ENCODE data around the gene AHI1. TPM values are rescaled to one million over a fixed set of nuclear protein-coding genes. Genes with fewer than 3 reads are reported as not detected.

The AHI1 gene
- polyA plus RNA-seq, 2 donors, result 3.9 to 8.8 TPM

- Histone ChIP-seq H3K27me3 (ENCODE audit: control insufficient read depth in 1 of 2, insufficient read depth in 2 of 2, low read length in 2 of 2) (no peaks in the 10 kb centered on the region), H3K9me3 (ENCODE audit: control insufficient read depth in 2 of 2, insufficient read depth in 1 of 2, low read depth in 1 of 2, low read length in 1 of 2) (no peaks in the 10 kb centered on the region), H3K4me3 (ENCODE audit: low read depth in 1 of 2, low read length in 2 of 2) (no peak overlapping the region), H3K27ac (ENCODE audit: low read depth in 2 of 2, low read length in 1 of 2) (no peak overlapping the region), H3K4me1 (ENCODE audit: control insufficient read depth in 2 of 2, insufficient read depth in 2 of 2, low read length in 1 of 2) (no peaks in the 10 kb centered on the region), H3K36me3 (ENCODE audit: control insufficient read depth in 2 of 2, insufficient read depth in 2 of 2, low read length in 1 of 2) (no peaks in the 10 kb centered on the region)
- WGBS, 2 donors, result 85 to 93% methylated on average over 2 of the region's 2 CpGs
These were observed 216.3 kb downstream of the AHI1 start for GRCh38 chr6:135281227-135281626.

GRCh38 chr6:135280375-135281136 is 217.0 kb downstream of the AHI1 start:
- no peaks in the 10 kb centered on the region for H3K36me3 ChIP-seq (ENCODE audit: control insufficient read depth in 2 of 2, insufficient read depth in 2 of 2, low read length in 1 of 2)
- no peak overlapping the region for H3K4me3 ChIP-seq (ENCODE audit: low read depth in 1 of 2, low read length in 2 of 2)
- WGBS, 2 donors, result 47 to 60% methylated on average over 6 of the region's 6 CpGs
- H3K9me3 ChIP-seq (ENCODE audit: control insufficient read depth in 2 of 2, insufficient read depth in 1 of 2, low read depth in 1 of 2, low read length in 1 of 2), result no peaks in the 10 kb centered on the region
- H3K4me1 ChIP-seq (ENCODE audit: control insufficient read depth in 2 of 2, insufficient read depth in 2 of 2, low read length in 1 of 2), result no peaks in the 10 kb centered on the region
- H3K27ac ChIP-seq (ENCODE audit: low read depth in 2 of 2, low read length in 1 of 2), result no peak overlapping the region
- no peaks in the 10 kb centered on the region for H3K27me3 ChIP-seq (ENCODE audit: control insufficient read depth in 1 of 2, insufficient read depth in 2 of 2, low read length in 2 of 2)

- no peaks in the 10 kb centered on the region for H3K27me3 ChIP-seq (ENCODE audit: control insufficient read depth in 1 of 2, insufficient read depth in 2 of 2, low read length in 2 of 2)
- WGBS, 2 donors, result 96 to 97% methylated on average over 6 of the region's 6 CpGs
- H3K36me3 ChIP-seq (ENCODE audit: control insufficient read depth in 2 of 2, insufficient read depth in 2 of 2, low read length in 1 of 2), result no peaks in the 10 kb centered on the region
- no peaks in the 10 kb centered on the region for H3K9me3 ChIP-seq (ENCODE audit: control insufficient read depth in 2 of 2, insufficient read depth in 1 of 2, low read depth in 1 of 2, low read length in 1 of 2)
- H3K4me1 ChIP-seq (ENCODE audit: control insufficient read depth in 2 of 2, insufficient read depth in 2 of 2, low read length in 1 of 2), result no peaks in the 10 kb centered on the region
- no peak overlapping the region for H3K4me3 ChIP-seq (ENCODE audit: low read depth in 1 of 2, low read length in 2 of 2)
- no peak overlapping the region for H3K27ac ChIP-seq (ENCODE audit: low read depth in 2 of 2, low read length in 1 of 2)
These were observed 220.1 kb downstream of the AHI1 start for GRCh38 chr6:135277422-135277821.

- Histone ChIP-seq H3K9me3 (ENCODE audit: control insufficient read depth in 2 of 2, insufficient read depth in 1 of 2, low read depth in 1 of 2, low read length in 1 of 2) (no peaks in the 10 kb centered on the region), H3K27me3 (ENCODE audit: control insufficient read depth in 1 of 2, insufficient read depth in 2 of 2, low read length in 2 of 2) (no peaks in the 10 kb centered on the region), H3K4me1 (ENCODE audit: control insufficient read depth in 2 of 2, insufficient read depth in 2 of 2, low read length in 1 of 2) (no peaks in the 10 kb centered on the region), H3K36me3 (ENCODE audit: control insufficient read depth in 2 of 2, insufficient read depth in 2 of 2, low read length in 1 of 2) (no peaks in the 10 kb centered on the region), H3K4me3 (ENCODE audit: low read depth in 1 of 2, low read length in 2 of 2) (no peak overlapping the region), H3K27ac (ENCODE audit: low read depth in 2 of 2, low read length in 1 of 2) (no peak overlapping the region)
- WGBS, 2 donors, result 41 to 43% methylated on average over 5 of the region's 5 CpGs
These were observed 222.8 kb downstream of the AHI1 start for GRCh38 chr6:135274561-135275293.

DNA sequence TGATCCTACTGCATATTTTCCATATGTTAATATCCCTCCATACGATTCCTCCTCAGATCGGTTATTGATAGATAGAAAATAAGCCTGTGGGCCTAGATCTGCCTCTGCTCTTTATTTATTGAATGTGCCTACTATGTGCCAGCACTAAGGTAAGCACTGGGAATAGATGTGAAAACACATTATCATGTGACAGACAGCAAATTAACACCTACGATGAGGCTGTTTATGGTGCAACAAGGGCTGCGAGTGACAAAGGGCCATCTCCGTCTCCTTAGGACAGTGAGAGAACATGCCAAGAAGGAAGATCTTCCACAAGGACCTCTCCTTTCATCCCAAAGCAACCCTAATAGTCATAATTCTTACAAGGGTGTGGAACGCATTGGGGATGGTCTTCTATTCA is 225.9 kb downstream of the AHI1 start:
- Histone ChIP-seq H3K9me3 (ENCODE audit: control insufficient read depth in 2 of 2, insufficient read depth in 1 of 2, low read depth in 1 of 2, low read length in 1 of 2) (no peaks in the 10 kb centered on the region), H3K27me3 (ENCODE audit: control insufficient read depth in 1 of 2, insufficient read depth in 2 of 2, low read length in 2 of 2) (no peaks in the 10 kb centered on the region), H3K4me3 (ENCODE audit: low read depth in 1 of 2, low read length in 2 of 2) (peak overlapping the region in 1 of 2 donors; percentile 22), H3K4me1 (ENCODE audit: control insufficient read depth in 2 of 2, insufficient read depth in 2 of 2, low read length in 1 of 2) (no peaks in the 10 kb centered on the region), H3K27ac (ENCODE audit: low read depth in 2 of 2, low read length in 1 of 2) (peak overlapping the region; percentile 78 to 96), H3K36me3 (ENCODE audit: control insufficient read depth in 2 of 2, insufficient read depth in 2 of 2, low read length in 1 of 2) (no peaks in the 10 kb centered on the region)
- 71 to 73% methylated on average over 6 of the region's 6 CpGs for WGBS, 2 donors

GRCh38 chr6:135270676-135271536 is 226.6 kb downstream of the AHI1 start:
- Histone ChIP-seq H3K27ac (ENCODE audit: low read depth in 2 of 2, low read length in 1 of 2) (peak overlapping the region; percentile 78 to 96), H3K4me1 (ENCODE audit: control insufficient read depth in 2 of 2, insufficient read depth in 2 of 2, low read length in 1 of 2) (no peaks in the 10 kb centered on the region), H3K9me3 (ENCODE audit: control insufficient read depth in 2 of 2, insufficient read depth in 1 of 2, low read depth in 1 of 2, low read length in 1 of 2) (no peaks in the 10 kb centered on the region), H3K27me3 (ENCODE audit: control insufficient read depth in 1 of 2, insufficient read depth in 2 of 2, low read length in 2 of 2) (no peaks in the 10 kb centered on the region), H3K36me3 (ENCODE audit: control insufficient read depth in 2 of 2, insufficient read depth in 2 of 2, low read length in 1 of 2) (no peaks in the 10 kb centered on the region), H3K4me3 (ENCODE audit: low read depth in 1 of 2, low read length in 2 of 2) (peak overlapping the region in 1 of 2 donors; percentile 22)
- 36% methylated on average over 11 of the region's 11 CpGs for WGBS, 2 donors

DNA sequence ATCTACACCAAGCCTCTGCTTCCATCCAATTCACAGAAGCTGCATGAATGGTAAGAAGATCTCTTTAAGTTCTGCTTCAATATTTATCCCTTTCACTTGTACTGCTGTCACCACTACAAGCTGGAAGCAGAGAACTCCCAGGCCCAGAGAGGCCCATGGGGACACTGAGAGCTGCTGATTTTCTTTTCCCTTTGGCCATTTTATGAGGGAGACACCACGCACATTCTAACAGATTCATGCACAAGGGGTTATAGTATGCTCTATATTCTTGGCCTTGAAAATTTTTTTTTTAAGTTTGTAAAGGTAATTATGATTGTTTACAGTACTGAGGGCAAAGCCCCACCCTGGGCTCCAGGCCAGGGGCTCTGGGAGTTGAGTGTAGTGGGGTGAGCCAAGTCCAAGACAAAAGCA is 228.1 kb downstream of the AHI1 start:
- no peaks in the 10 kb centered on the region for H3K36me3 ChIP-seq (ENCODE audit: control insufficient read depth in 2 of 2, insufficient read depth in 2 of 2, low read length in 1 of 2)
- 53 to 74% methylated on average over 1 of the region's 1 CpG for WGBS, 2 donors
- no peaks in the 10 kb centered on the region for H3K4me1 ChIP-seq (ENCODE audit: control insufficient read depth in 2 of 2, insufficient read depth in 2 of 2, low read length in 1 of 2)
- H3K4me3 ChIP-seq (ENCODE audit: low read depth in 1 of 2, low read length in 2 of 2), result no peak overlapping the region
- H3K27ac ChIP-seq (ENCODE audit: low read depth in 2 of 2, low read length in 1 of 2), result peak overlapping the region; percentile 20 to 73
- H3K9me3 ChIP-seq (ENCODE audit: control insufficient read depth in 2 of 2, insufficient read depth in 1 of 2, low read depth in 1 of 2, low read length in 1 of 2), result no peaks in the 10 kb centered on the region
- no peaks in the 10 kb centered on the region for H3K27me3 ChIP-seq (ENCODE audit: control insufficient read depth in 1 of 2, insufficient read depth in 2 of 2, low read length in 2 of 2)

DNA sequence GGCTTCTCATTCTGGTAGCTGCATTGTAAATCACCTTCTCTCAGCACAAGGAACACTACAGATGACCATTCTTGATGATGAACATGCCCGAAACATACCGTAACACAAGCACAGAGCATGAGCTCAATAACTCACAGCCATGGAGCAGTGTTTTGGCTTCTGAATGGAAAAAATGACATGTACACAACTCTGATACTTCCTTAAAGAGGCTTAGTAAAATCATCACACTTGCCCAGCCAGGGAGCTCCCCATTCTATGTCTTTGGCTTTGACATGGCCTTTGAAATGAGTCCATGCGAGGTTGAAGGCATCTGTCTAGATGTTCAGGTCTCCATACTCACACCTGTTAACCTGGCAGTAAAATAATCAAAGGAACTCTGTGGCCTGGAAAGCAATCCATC is 228.8 kb downstream of the AHI1 start:
- Histone ChIP-seq H3K4me3 (ENCODE audit: low read depth in 1 of 2, low read length in 2 of 2) (no peak overlapping the region), H3K4me1 (ENCODE audit: control insufficient read depth in 2 of 2, insufficient read depth in 2 of 2, low read length in 1 of 2) (no peaks in the 10 kb centered on the region), H3K36me3 (ENCODE audit: control insufficient read depth in 2 of 2, insufficient read depth in 2 of 2, low read length in 1 of 2) (no peaks in the 10 kb centered on the region), H3K27ac (ENCODE audit: low read depth in 2 of 2, low read length in 1 of 2) (no peak overlapping the region), H3K9me3 (ENCODE audit: control insufficient read depth in 2 of 2, insufficient read depth in 1 of 2, low read depth in 1 of 2, low read length in 1 of 2) (no peaks in the 10 kb centered on the region), H3K27me3 (ENCODE audit: control insufficient read depth in 1 of 2, insufficient read depth in 2 of 2, low read length in 2 of 2) (no peaks in the 10 kb centered on the region)
- WGBS, 2 donors, result 91 to 94% methylated on average over 3 of the region's 3 CpGs

- Histone ChIP-seq H3K27me3 (ENCODE audit: control insufficient read depth in 1 of 2, insufficient read depth in 2 of 2, low read length in 2 of 2) (no peaks in the 10 kb centered on the region), H3K4me1 (ENCODE audit: control insufficient read depth in 2 of 2, insufficient read depth in 2 of 2, low read length in 1 of 2) (no peaks in the 10 kb centered on the region), H3K4me3 (ENCODE audit: low read depth in 1 of 2, low read length in 2 of 2) (no peak overlapping the region), H3K9me3 (ENCODE audit: control insufficient read depth in 2 of 2, insufficient read depth in 1 of 2, low read depth in 1 of 2, low read length in 1 of 2) (no peaks in the 10 kb centered on the region), H3K36me3 (ENCODE audit: control insufficient read depth in 2 of 2, insufficient read depth in 2 of 2, low read length in 1 of 2) (no peaks in the 10 kb centered on the region), H3K27ac (ENCODE audit: low read depth in 2 of 2, low read length in 1 of 2) (no peak overlapping the region)
- 89 to 91% methylated on average over 3 of the region's 3 CpGs for WGBS, 2 donors
These were observed 229.3 kb downstream of the AHI1 start for GRCh38 chr6:135268263-135268662.

All from esophagus (tissue), 2 donors.